PC-9 (cell line): ENCODE data around the gene TAOK2.

Experiments used
- EZH2 ChIP-seq: fragments of 200-600 bp; sonication (generic); IDR thresholded peaks from 2 replicates; pipeline ENCODE4 v1.8.0; 2017; ENCODE audit warnings: antibody characterized with exemption, low read depth
- TF ChIP-seq, protein P1 (sequence below): fragments of 200-600 bp; sonication (generic); conservative IDR thresholded peaks from 2 replicates; pipeline ENCODE4 v1.6.1; 2017; ENCODE audit warnings: mixed run types, antibody characterized with exemption, mild to moderate bottlenecking, moderate library complexity

DNA sequence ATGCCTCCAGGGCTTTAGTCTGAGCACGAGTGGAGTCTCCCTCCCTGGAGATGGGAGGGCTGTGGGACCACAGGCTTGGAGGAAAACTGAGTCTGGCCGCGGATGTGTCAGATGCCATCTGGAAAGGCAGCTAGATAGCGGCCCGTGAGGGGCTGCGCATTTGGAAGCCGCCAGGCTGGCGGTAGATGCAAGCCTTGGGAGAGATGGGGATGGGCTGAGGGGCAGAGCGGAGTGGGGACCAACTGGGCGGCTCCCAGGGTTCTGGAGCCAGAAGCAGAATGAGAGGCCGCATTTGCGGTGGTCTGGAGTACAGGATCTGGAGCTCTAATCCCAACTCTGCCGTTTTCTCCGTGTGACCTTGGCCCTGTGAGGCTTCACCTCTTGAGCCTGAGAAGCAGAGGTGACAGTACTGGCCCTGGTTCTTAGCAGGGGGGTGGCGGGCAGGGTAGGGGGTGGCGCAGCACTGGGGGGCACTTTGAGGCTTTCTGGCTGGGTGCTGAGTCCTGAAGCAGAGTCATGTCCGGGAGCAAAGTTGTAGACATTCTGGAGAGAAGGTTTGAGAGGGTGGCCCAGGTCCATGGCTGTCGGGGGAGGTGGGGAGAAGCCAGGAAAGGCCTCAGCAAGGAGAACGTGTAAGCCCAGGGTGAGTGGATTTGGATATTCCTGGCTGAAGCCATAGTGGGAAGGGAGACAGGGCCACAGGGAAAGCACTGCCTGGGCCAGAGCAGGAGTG lies 29.1 kb downstream of the TAOK2 start:
- TF ChIP-seq, protein P1, sequence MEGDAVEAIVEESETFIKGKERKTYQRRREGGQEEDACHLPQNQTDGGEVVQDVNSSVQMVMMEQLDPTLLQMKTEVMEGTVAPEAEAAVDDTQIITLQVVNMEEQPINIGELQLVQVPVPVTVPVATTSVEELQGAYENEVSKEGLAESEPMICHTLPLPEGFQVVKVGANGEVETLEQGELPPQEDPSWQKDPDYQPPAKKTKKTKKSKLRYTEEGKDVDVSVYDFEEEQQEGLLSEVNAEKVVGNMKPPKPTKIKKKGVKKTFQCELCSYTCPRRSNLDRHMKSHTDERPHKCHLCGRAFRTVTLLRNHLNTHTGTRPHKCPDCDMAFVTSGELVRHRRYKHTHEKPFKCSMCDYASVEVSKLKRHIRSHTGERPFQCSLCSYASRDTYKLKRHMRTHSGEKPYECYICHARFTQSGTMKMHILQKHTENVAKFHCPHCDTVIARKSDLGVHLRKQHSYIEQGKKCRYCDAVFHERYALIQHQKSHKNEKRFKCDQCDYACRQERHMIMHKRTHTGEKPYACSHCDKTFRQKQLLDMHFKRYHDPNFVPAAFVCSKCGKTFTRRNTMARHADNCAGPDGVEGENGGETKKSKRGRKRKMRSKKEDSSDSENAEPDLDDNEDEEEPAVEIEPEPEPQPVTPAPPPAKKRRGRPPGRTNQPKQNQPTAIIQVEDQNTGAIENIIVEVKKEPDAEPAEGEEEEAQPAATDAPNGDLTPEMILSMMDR = no peak
- TF ChIP-seq EZH2 = no peak
